Lower lobe of right lung (tissue), 2 donors: ENCODE data around the gene TUBA1B. TPM values are rescaled to one million over a fixed set of nuclear protein-coding genes. Genes with fewer than 3 reads are reported as not detected.
"Not testable (repeated sequence)": the region's sequence is repeated elsewhere in the genome, so short reads cannot be mapped to it uniquely, and the experiment has no call there.

Experiments
- ATAC-seq, 2 donors: fragments of 200-7000 bp; cut with Tn5 transposase; one replicate each; pipeline ENCODE4 v1.9.1; 2020 to 2022; ENCODE audit warnings: mild to moderate bottlenecking in 2 of 2, moderate library complexity in 2 of 2
- DNase-seq: peaks from one replicate; pipeline ENCODE4 v3.0.0-alpha.2; 2020
- H3K27ac ChIP-seq: fragments of 200-600 bp; one replicate; pipeline ENCODE4 v1.8.0; 2022
- H3K27me3 ChIP-seq: fragments of 200-600 bp; one replicate; pipeline ENCODE4 v1.8.0; 2022; ENCODE audit warnings: low read depth
- H3K36me3 ChIP-seq: fragments of 200-600 bp; one replicate; pipeline ENCODE4 v1.8.0; 2022; ENCODE audit warnings: mild to moderate bottlenecking
- H3K4me1 ChIP-seq: fragments of 200-600 bp; one replicate; pipeline ENCODE4 v1.8.0; 2022
- H3K4me3 ChIP-seq: fragments of 200-600 bp; one replicate; pipeline ENCODE4 v1.8.0; 2022; ENCODE audit warnings: mild to moderate bottlenecking
- H3K9me3 ChIP-seq: fragments of 200-600 bp; one replicate; pipeline ENCODE4 v1.8.0; 2022
- CTCF ChIP-seq: fragments of 200-600 bp; IDR thresholded peaks from one replicate; pipeline ENCODE4 v1.8.0; 2022; ENCODE audit warnings: antibody characterized with exemption, mild to moderate bottlenecking
- intact Hi-C: fragments of 100-400 bp; cut with DNase I; formaldehyde crosslinking; loops from one replicate; pipeline ENCODE4 v1.11.0; 2022
- total RNA-seq: library from RNA; stranded (reverse); fragmentation: NEBNext Ultra II Directional; extraction: Animal tissue kit (Norgen Biotek cat#: 25700); gene quantifications from one replicate; pipeline ENCODE4 v1.2.1, GENCODE V29; 2021
- donor health status: DM: no; HTN: yes; CAD: no; lungs with severe emphysema.

The TUBA1B gene
- total RNA-seq, 1 donor from 2014 or later: 575 TPM

GRCh38 chr12:49144384-49144783 is 13.2 kb upstream of the TUBA1B start:
- Histone ChIP-seq H3K36me3 (no peaks in the 10 kb centered on the region), H3K27ac (no peak overlapping the region), H3K4me1 (no peaks in the 10 kb centered on the region), H3K4me3 (no peak overlapping the region), H3K9me3 (no peaks in the 10 kb centered on the region), H3K27me3 (no peaks in the 10 kb centered on the region)
- ATAC-seq (no peak), DNase-seq (no peak)
- no peak for TF ChIP-seq CTCF
- intact Hi-C loops: no loop called here

DNA sequence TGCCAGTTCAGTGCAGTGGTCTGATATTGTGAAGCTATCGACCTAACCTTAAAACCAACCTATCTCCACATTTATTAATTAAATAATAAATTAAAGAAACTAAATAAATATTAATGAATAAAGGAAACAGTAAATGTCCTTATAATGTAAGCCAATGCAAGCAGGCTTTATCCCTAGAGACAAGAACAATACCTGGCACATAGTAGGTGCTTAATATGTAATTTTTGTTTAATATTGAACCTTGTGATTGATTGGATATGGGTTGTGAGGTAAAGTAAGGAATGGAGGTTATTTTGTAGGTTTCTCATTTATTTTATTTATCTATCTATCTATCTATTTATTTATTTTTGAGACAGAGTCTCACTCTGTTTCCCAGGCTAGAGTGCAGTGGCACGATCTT is 7.8 kb upstream of the TUBA1B start:
- H3K36me3 ChIP-seq: no peaks in the 10 kb centered on the region
- H3K4me1 ChIP-seq: no peaks in the 10 kb centered on the region
- H3K4me3 ChIP-seq: no peak overlapping the region
- H3K9me3 ChIP-seq: no peaks in the 10 kb centered on the region
- ATAC-seq (no peak), DNase-seq (no peak)
- intact Hi-C loops: no loop called here
- no peak for TF ChIP-seq CTCF
- no peaks in the 10 kb centered on the region for H3K27me3 ChIP-seq
- H3K27ac ChIP-seq: no peak overlapping the region

- ATAC-seq (no peak), DNase-seq (no peak)
- peaks cover 2% of the 10 kb centered on the region for H3K4me1 ChIP-seq
- H3K27ac ChIP-seq: no peak overlapping the region
- H3K4me3 ChIP-seq: no peak overlapping the region
- no peaks in the 10 kb centered on the region for H3K9me3 ChIP-seq
- intact Hi-C loops: no loop called here
- no peaks in the 10 kb centered on the region for H3K27me3 ChIP-seq
- no peaks in the 10 kb centered on the region for H3K36me3 ChIP-seq
- no peak for TF ChIP-seq CTCF
Observed at GRCh38 chr12:49138587-49138986, 7.4 kb upstream of the TUBA1B start.

DNA sequence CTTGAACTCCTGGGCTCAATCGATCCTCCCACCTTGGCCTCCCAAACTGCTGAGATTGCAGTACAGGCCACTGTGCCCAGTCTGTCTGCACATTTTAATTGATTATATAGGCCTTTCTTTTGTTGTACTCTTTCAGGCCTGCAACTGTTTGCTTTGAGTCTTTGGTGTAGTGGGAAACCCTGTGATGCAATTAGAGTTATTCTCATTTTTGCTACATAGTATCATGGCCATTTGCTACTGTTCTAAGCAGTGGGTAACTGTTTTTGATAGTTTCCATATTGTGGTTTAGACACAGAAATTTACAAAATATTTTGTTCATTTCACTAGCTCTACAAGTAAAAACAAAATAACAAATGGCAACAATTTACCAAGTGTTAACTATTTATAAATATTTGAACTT is 6.3 kb upstream of the TUBA1B start:
- Histone ChIP-seq H3K27ac (no peak overlapping the region), H3K4me3 (no peak overlapping the region), H3K4me1 (peaks cover 10% of the 10 kb centered on the region), H3K36me3 (no peaks in the 10 kb centered on the region), H3K27me3 (no peaks in the 10 kb centered on the region), H3K9me3 (no peaks in the 10 kb centered on the region)
- DNase-seq: no peak
- no peak for ATAC-seq
- intact Hi-C loops: no loop called here
- TF ChIP-seq CTCF: no peak

GRCh38 chr12:49136997-49137396 is 5.8 kb upstream of the TUBA1B start:
- intact Hi-C loops: not testable (repeated sequence)

DNA sequence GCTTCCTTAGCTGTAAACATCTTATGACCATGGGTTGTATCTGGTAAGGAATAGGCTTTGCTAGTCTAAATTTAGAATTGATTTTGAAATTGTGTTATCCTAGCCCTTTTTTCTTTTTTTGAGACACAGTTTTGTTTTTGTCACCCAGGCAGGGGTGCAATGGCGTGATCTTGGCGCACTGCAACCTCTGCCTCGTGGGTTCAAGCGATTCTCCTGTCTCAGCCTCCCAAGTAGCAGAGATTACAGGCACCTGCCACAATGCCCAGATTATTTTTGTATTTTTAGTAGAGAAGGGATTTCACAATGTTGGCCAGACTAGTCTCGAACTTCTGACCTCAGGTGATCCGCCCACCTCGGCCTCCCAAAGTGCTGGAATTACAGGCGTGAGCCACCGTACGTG is 2.4 kb upstream of the TUBA1B start:
- peaks cover 15% of the 10 kb centered on the region for H3K36me3 ChIP-seq
- no peak for DNase-seq
- no peaks in the 10 kb centered on the region for H3K27me3 ChIP-seq
- H3K4me3 ChIP-seq: no peak overlapping the region
- no peak for ATAC-seq
- no peaks in the 10 kb centered on the region for H3K9me3 ChIP-seq
- peaks cover 33% of the 10 kb centered on the region for H3K4me1 ChIP-seq
- no peak for TF ChIP-seq CTCF
- intact Hi-C loops: no loop called here
- H3K27ac ChIP-seq: peak overlapping the region; percentile 31

More at GRCh38 chr12:49136997-49137396, 5.8 kb upstream of the TUBA1B start:
- H3K36me3 ChIP-seq, H3K4me3 ChIP-seq, DNase-seq, H3K27me3 ChIP-seq, ATAC-seq, H3K9me3 ChIP-seq, H3K27ac ChIP-seq: not testable (repeated sequence)
- peaks cover 15% of the 10 kb centered on the region for H3K4me1 ChIP-seq
